C4-2B (cell line): ENCODE results near the gene NEU4.
"Not testable (repeated sequence)": the region's sequence is repeated elsewhere in the genome, so short reads cannot be mapped to it uniquely, and the experiment has no call there.

Source experiments
- H3K27ac ChIP-seq: fragments of 450-650 bp; 2 replicates; pipeline ENCODE4 v1.5.1; 2017
- CTCF ChIP-seq: fragments of 450-650 bp; conservative IDR thresholded peaks from 2 replicates; pipeline ENCODE4 v1.5.1; 2017; ENCODE audit warnings: mild to moderate bottlenecking
- ZFX ChIP-seq: fragments of 450-650 bp; IDR thresholded peaks from 2 replicates; pipeline ENCODE4 v1.6.1; 2017

The NEU4 gene

GRCh38 chr2:241799522-241800197 lies 9.3 kb upstream of the NEU4 start:
- no peak for TF ChIP-seq CTCF
- no peak for TF ChIP-seq ZFX
- no peak overlapping the region for H3K27ac ChIP-seq

GRCh38 chr2:241800198-241800903 lies 8.6 kb upstream of the NEU4 start:
- H3K27ac ChIP-seq = not testable (repeated sequence)

GRCh38 chr2:241801611-241802420 lies 7.2 kb upstream of the NEU4 start:
- TF ChIP-seq CTCF (no peak), ZFX (no peak)
- no peak overlapping the region for H3K27ac ChIP-seq

- H3K27ac ChIP-seq = no peak overlapping the region
- TF ChIP-seq CTCF = no peak
- TF ChIP-seq ZFX = no peak
Observed at GRCh38 chr2:241802421-241803318, 6.3 kb upstream of the NEU4 start.

- no peak for TF ChIP-seq ZFX
- TF ChIP-seq CTCF = no peak
- H3K27ac ChIP-seq = no peak overlapping the region
Observed at GRCh38 chr2:241803387-241804325, 5.3 kb upstream of the NEU4 start.

GRCh38 chr2:241804326-241805229 lies 4.4 kb upstream of the NEU4 start:
- TF ChIP-seq CTCF = no peak
- no peak for TF ChIP-seq ZFX
- no peak overlapping the region for H3K27ac ChIP-seq

GRCh38 chr2:241806217-241806616 lies 2.8 kb upstream of the NEU4 start:
- not testable (repeated sequence) for H3K27ac ChIP-seq
